ENCODE data around the gene KLHDC1.

DNA sequence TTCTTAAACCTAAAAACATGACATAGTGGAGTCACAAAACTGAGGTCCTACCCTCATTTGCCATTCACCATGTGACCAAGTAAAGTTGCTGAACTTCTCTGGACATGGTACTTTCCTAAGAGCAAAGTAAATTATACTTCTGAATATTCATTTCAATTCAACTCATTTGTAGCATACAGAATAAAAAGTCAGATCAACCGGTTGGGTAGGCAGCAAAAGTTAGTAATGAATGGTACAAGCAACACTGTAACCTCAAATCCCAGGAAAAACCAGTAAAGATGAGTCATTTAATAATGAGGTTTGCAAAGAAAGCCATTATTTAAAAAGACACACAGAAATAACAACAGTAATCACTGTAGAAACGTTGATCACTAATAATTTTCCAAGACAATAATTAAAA, 13.6 kb upstream of the KLHDC1 start:
- TF ChIP-seq, protein P1, sequence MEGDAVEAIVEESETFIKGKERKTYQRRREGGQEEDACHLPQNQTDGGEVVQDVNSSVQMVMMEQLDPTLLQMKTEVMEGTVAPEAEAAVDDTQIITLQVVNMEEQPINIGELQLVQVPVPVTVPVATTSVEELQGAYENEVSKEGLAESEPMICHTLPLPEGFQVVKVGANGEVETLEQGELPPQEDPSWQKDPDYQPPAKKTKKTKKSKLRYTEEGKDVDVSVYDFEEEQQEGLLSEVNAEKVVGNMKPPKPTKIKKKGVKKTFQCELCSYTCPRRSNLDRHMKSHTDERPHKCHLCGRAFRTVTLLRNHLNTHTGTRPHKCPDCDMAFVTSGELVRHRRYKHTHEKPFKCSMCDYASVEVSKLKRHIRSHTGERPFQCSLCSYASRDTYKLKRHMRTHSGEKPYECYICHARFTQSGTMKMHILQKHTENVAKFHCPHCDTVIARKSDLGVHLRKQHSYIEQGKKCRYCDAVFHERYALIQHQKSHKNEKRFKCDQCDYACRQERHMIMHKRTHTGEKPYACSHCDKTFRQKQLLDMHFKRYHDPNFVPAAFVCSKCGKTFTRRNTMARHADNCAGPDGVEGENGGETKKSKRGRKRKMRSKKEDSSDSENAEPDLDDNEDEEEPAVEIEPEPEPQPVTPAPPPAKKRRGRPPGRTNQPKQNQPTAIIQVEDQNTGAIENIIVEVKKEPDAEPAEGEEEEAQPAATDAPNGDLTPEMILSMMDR (IDR thresholded peaks at IDR 0.05), result no peak
- TF ChIP-seq POLR2A (IDR thresholded peaks at IDR 0.05), result no peak
